CD4-positive, CD25-positive, alpha-beta regulatory T cell (primary cell): Measurements from ENCODE around the gene PARN. TPM values are rescaled to one million over a fixed set of nuclear protein-coding genes. Genes with fewer than 3 reads are reported as not detected.

Experiments
- ATAC-seq, 2 donors: fragments of 150-1000 bp; cut with Tn5 transposase; one replicate each; pipeline ENCODE4 v1.10.0; 2021; ENCODE audit warnings: low read depth in 2 of 2, moderate number of reproducible peaks in 2 of 2, moderate library complexity in 1 of 2
- DNase-seq, 3 donors: peaks; one replicate each; pipeline versions ENCODE4 v3.0.0 to v3.0.0-alpha.2; 2012 to 2022; ENCODE audit warnings: mixed read lengths in 1 of 3
- H3K27ac ChIP-seq: one replicate; pipeline ENCODE4 v1.7.0; 2013; ENCODE audit warnings: mild to moderate bottlenecking, low read length; ENCODE audit not compliant: insufficient read depth, poor library complexity, severe bottlenecking
- H3K27me3 ChIP-seq: one replicate; pipeline ENCODE4 v1.7.0; 2013; ENCODE audit warnings: low read length; ENCODE audit not compliant: control insufficient read depth, insufficient read depth
- H3K36me3 ChIP-seq: one replicate; pipeline ENCODE4 v1.7.0; 2013; ENCODE audit warnings: mild to moderate bottlenecking, low read length, moderate library complexity; ENCODE audit not compliant: control insufficient read depth, insufficient read depth
- H3K4me1 ChIP-seq: 2 replicates; pipeline ENCODE4 v1.7.0; 2013; ENCODE audit warnings: mild to moderate bottlenecking, low read length; ENCODE audit not compliant: insufficient read depth, control insufficient read depth, poor library complexity, severe bottlenecking
- H3K4me3 ChIP-seq: one replicate; pipeline ENCODE4 v1.7.0; 2013; ENCODE audit warnings: low read depth, mild to moderate bottlenecking, low read length, moderate library complexity
- H3K9me3 ChIP-seq, 2 experiments: 1 replicate in 1 of 2; 2 replicates in 1 of 2; pipeline ENCODE4 v1.7.0; 2013; ENCODE audit warnings: low read length in 2 of 2, mild to moderate bottlenecking in 1 of 2, moderate library complexity in 1 of 2; ENCODE audit not compliant: control insufficient read depth in 2 of 2
- H3K27ac Mint-ChIP-seq, 3 donors: one replicate each; pipeline ENCODE4 v1.8.0; 2020 to 2022; ENCODE audit warnings: mild to moderate bottlenecking in 3 of 3, mixed read lengths in 3 of 3, moderate library complexity in 2 of 3
- H3K27me3 Mint-ChIP-seq: one replicate; pipeline ENCODE4 v1.8.0; 2022; ENCODE audit warnings: mild to moderate bottlenecking, mixed read lengths
- H3K36me3 Mint-ChIP-seq: one replicate; pipeline ENCODE4 v1.8.0; 2020; ENCODE audit warnings: mixed read lengths
- H3K4me1 Mint-ChIP-seq, 4 donors: one replicate each; pipeline ENCODE4 v1.8.0; 2020 to 2022; ENCODE audit warnings: mixed read lengths in 4 of 4, mild to moderate bottlenecking in 1 of 4
- H3K4me3 Mint-ChIP-seq, 4 donors: one replicate each; pipeline ENCODE4 v1.8.0; 2020 to 2022; ENCODE audit warnings: mild to moderate bottlenecking in 4 of 4, mixed read lengths in 4 of 4, moderate library complexity in 3 of 4
- H3K9me3 Mint-ChIP-seq, 7 donors: one replicate each; pipeline ENCODE4 v1.8.0; 2020 to 2022; ENCODE audit warnings: mixed read lengths in 7 of 7, mild to moderate bottlenecking in 3 of 7, moderate library complexity in 2 of 7
- polyA plus RNA-seq, 4 donors: library from polyadenylated mRNA; unstranded; fragments of 300-500 nt; fragmentation: Illumina TruSeq; gene quantifications; one replicate each; pipeline ENCODE4 v1.2.3, GENCODE V29; 2021
- total RNA-seq: library from RNA; stranded (reverse); gene quantifications from one replicate; pipeline ENCODE4 v1.2.3, GENCODE V29; 2022

Gene PARN
- total and polyA plus RNA-seq, 5 donors from 2014 or later, result 36.2 to 50.9 (median 46.6) TPM

DNA sequence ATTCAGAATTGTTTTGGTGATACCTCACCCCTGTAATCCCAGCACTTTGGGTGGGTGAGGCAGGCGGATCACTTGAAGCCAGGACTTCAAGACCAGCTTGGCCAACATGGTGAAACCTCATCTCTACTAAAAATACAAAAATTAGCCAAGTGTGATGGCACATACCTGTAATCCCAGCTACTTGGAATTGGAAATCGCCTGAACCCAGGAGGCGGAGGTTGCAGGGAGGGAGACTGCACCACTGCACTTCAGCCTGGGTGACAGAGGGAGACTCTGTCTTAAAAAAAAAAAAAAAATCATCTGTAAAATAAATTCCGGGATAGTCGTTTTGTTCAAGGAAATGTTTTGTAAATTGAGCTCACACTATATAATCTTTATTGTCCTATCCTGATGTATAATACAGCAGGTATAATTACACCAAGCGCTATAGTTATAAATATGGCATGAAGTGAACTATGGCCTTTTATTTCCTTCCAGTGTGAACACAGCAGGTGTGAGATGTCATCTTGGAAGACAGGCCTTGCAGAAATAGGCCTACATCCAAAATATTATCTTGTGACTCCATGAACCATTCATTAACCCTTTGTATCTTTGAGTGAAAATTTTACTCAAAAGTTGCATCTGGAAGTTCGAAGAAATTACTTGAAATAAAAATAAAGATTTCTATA lies 38.6 kb upstream of the PARN start:
- peaks cover 3 to 14% (median 6%) of the 10 kb centered on the region in 4 donors for H3K4me1 Mint-ChIP-seq
- Histone ChIP-seq H3K4me3 (no peak overlapping the region), H3K4me1 (no peaks in the 10 kb centered on the region), H3K27me3 (no peaks in the 10 kb centered on the region), H3K36me3 (peaks cover 46% of the 10 kb centered on the region), H3K27ac (no peak overlapping the region), H3K9me3 (no peaks in the 10 kb centered on the region)
- ATAC-seq (no peak), DNase-seq (no peak)
- H3K9me3 Mint-ChIP-seq, result no peaks in the 10 kb centered on the region
- no peak overlapping the region for H3K4me3 Mint-ChIP-seq
- H3K27me3 Mint-ChIP-seq, result no peaks in the 10 kb centered on the region
- H3K36me3 Mint-ChIP-seq, result peaks cover 40% of the 10 kb centered on the region
- no peak overlapping the region for H3K27ac Mint-ChIP-seq

DNA sequence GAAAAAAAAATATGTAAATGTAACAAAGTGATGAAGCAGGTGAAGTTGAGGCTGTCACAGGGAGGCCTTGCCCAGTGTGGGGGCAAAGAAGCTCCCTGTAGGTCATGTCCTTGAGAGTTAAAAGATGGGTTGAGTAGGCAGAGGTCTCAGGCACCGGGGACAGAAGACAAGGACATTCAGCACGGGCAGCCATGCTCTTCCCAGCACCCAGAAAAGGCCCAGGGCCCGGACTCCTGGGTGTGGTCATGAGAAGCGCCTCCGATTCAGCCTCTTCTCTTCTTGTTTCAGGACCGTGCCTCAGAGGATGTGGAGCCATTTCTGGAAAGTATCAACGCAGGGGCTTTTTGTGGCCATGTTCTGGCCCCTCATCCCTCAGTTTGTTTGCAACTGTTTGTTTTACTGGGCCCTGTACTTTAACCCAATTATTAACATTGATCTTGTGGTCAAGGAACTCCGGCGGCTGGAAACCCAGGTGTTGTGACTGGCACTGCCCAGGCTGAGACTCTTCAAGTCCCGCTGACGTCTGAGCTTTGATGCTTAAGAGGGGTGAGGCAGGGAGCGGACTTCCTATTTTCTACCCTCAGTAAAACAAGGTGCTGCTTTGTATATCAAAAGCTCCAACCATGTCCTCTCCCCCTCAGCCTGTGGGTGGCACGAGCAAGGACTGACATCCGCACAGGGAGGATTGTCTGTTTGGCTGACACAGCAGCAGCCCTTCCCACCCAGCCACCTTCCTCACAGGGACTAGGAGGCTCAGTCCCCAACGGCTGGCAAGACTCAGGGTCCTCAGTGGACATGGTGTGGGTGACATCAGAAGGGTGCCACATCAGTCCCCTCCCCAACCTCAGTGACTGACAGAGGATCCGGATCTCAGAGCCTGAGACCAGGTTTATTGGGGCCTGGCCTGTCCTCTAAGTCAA lies 37.5 kb upstream of the PARN start:
- H3K27ac Mint-ChIP-seq, result no peak overlapping the region

DNA sequence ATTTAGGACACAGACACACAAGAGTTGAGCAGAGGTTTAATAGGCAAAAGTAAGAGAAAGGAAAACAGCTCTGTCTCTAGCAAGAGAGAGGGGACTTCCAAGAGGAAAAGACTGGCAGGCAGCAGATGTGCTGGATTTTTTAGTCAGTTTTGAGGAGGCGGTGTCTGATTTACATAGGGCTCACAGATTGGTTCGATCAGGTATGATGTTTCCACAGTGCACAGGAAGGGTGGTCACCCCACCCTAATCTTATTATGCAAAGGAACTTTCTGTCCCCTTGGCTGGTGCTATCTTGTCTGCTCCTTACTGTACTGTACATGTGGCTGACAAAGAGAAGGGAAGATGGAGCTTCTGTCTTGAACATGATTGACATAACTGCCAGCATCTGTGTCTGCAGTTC lies 28.0 kb upstream of the PARN start:
- Histone ChIP-seq H3K27me3 (no peaks in the 10 kb centered on the region), H3K27ac (no peak overlapping the region), H3K4me3 (no peak overlapping the region), H3K36me3 (peaks cover 54% of the 10 kb centered on the region), H3K9me3 (no peaks in the 10 kb centered on the region), H3K4me1 (peaks cover 4% of the 10 kb centered on the region)
- H3K36me3 Mint-ChIP-seq, result peaks cover 20% of the 10 kb centered on the region
- H3K27ac Mint-ChIP-seq, result peak overlapping the region in 2 of 3 donors; percentile 85 to 87
- ATAC-seq, result peak in 1 of 2 donors; percentile 43
- H3K4me1 Mint-ChIP-seq, result peaks cover 4 to 7% (median 5%) of the 10 kb centered on the region in 4 donors
- H3K9me3 Mint-ChIP-seq, result peaks cover 0 to 1% (median 0%) of the 10 kb centered on the region in 7 donors
- H3K4me3 Mint-ChIP-seq, result no peak overlapping the region
- H3K27me3 Mint-ChIP-seq, result no peaks in the 10 kb centered on the region
- DNase-seq, result peak in 2 of 3 donors; percentile 6 to 72

More for the DNA sequence above, 37.5 kb upstream of the PARN start:
- no peak overlapping the region for H3K4me3 Mint-ChIP-seq
- ATAC-seq (no peak), DNase-seq (no peak)
- no peaks in the 10 kb centered on the region for H3K9me3 ChIP-seq
- H3K27ac ChIP-seq, result no peak overlapping the region
- H3K4me3 ChIP-seq, result no peak overlapping the region
- no peaks in the 10 kb centered on the region for H3K4me1 ChIP-seq
- H3K27me3 ChIP-seq, result no peaks in the 10 kb centered on the region
- H3K4me1 Mint-ChIP-seq, result peaks cover 0 to 6% (median 3%) of the 10 kb centered on the region in 4 donors
- no peaks in the 10 kb centered on the region for H3K9me3 Mint-ChIP-seq
- H3K27me3 Mint-ChIP-seq, result no peaks in the 10 kb centered on the region
- H3K36me3 Mint-ChIP-seq, result peaks cover 43% of the 10 kb centered on the region
- H3K36me3 ChIP-seq, result peaks cover 52% of the 10 kb centered on the region

DNA sequence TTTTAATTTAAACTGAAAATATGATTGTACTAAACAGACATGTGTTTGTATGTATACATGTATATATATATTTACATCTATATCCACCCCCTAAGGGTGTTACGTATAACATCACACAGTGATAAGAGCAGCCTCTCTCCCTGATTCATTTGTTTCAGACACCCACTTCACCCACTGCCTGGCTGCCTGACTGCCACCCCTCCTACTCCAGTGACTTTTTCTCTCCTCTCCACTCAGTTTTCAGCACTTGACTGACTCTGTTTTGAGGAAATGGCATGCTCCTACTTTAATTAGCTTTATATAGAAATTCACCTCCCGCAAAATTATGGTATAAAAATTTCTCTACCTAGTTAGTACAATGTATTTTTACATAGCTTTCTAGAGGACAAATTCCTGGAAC lies 22.7 kb upstream of the PARN start:
- no peaks in the 10 kb centered on the region for H3K27me3 ChIP-seq
- Mint-ChIP-seq H3K27ac (no peak overlapping the region), H3K4me1 (peaks cover 0 to 7% (median 3%) of the 10 kb centered on the region in 4 donors), H3K9me3 (no peaks in the 10 kb centered on the region), H3K4me3 (no peak overlapping the region), H3K27me3 (no peaks in the 10 kb centered on the region), H3K36me3 (peaks cover 17% of the 10 kb centered on the region)
- H3K4me3 ChIP-seq, result no peak overlapping the region
- peaks cover 78% of the 10 kb centered on the region for H3K36me3 ChIP-seq
- ATAC-seq (no peak), DNase-seq (no peak)
- no peak overlapping the region for H3K27ac ChIP-seq
- H3K9me3 ChIP-seq, result no peaks in the 10 kb centered on the region
- H3K4me1 ChIP-seq, result no peaks in the 10 kb centered on the region

DNA sequence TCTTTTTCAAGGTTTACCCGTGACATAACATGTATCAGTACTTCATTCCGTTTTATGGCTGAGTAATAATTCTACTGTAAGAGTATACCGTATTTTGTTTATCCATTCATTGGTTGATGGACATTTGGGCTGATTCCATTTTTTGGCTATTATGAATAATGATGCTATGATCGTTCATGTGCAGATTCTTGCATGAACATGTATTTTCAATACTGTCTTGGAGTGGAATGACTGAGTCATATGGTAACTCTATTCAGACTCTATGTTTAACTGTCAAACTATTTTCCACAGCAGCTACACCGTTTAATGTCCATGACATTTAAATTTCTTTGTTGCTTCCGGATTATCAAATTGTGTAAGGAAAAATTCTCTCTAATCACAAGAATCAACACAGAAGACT lies 20.6 kb upstream of the PARN start:
- peaks cover 16% of the 10 kb centered on the region for H3K36me3 Mint-ChIP-seq
- peak overlapping the region in 2 of 3 donors; percentile 48 to 59 for H3K27ac Mint-ChIP-seq

DNA sequence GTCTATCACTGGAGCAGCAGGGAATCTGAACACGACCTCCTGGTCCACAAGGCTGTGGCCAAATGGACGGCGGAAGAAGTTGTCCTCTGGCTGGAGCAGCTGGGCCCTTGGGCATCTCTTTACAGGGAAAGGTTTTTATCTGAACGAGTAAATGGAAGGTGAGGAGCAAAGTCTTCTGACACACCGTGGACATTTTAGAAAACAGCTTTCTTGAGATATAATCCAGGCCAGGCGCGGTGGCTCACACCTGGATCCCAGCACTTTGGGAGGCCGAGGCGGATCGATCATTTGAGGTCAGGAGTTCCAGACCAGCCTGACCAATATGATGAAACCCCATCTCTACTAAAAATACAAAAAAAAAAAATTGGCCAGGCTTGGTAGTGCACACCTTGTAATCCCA lies 19.8 kb upstream of the PARN start:
- H3K36me3 Mint-ChIP-seq, result peaks cover 14% of the 10 kb centered on the region
- peaks cover 81% of the 10 kb centered on the region for H3K36me3 ChIP-seq

More for the DNA sequence above, 20.6 kb upstream of the PARN start:
- Mint-ChIP-seq H3K4me1 (peaks cover 0 to 9% (median 4%) of the 10 kb centered on the region in 4 donors), H3K4me3 (no peak overlapping the region), H3K27me3 (no peaks in the 10 kb centered on the region), H3K9me3 (no peaks in the 10 kb centered on the region)
- no peak for DNase-seq
- H3K9me3 ChIP-seq, result no peaks in the 10 kb centered on the region
- H3K4me3 ChIP-seq, result no peak overlapping the region
- H3K27me3 ChIP-seq, result no peaks in the 10 kb centered on the region
- ATAC-seq, result no peak
- H3K4me1 ChIP-seq, result no peaks in the 10 kb centered on the region
- peaks cover 79% of the 10 kb centered on the region for H3K36me3 ChIP-seq
- H3K27ac ChIP-seq, result no peak overlapping the region

DNA sequence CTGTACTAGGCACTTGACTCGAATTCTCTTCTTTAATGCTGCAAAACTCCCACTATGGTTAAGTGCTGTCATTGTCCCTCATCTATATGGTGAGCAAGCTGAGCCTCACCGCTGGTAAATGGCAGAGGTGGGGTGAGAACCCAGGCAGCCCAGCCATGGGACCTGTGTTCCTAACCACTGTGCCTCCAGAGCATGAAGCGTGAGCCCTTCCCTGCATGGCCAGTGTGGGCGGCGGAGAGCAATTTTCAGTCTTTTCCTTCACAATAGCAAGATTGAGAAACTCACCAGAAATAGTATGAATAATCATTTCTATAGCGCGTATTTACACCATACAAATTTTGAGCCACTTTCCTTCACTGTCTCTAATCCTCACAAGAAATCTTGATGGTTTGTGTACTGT lies 11.9 kb upstream of the PARN start:
- Mint-ChIP-seq H3K4me3 (no peak overlapping the region), H3K27ac (peak overlapping the region in 1 of 3 donors; percentile 20), H3K9me3 (no peaks in the 10 kb centered on the region), H3K27me3 (no peaks in the 10 kb centered on the region), H3K4me1 (peaks cover 3 to 47% (median 27%) of the 10 kb centered on the region in 4 donors), H3K36me3 (peaks cover 16% of the 10 kb centered on the region)
- Histone ChIP-seq H3K4me3 (no peak overlapping the region), H3K9me3 (no peaks in the 10 kb centered on the region), H3K4me1 (no peaks in the 10 kb centered on the region), H3K27me3 (no peaks in the 10 kb centered on the region), H3K27ac (no peak overlapping the region), H3K36me3 (peaks cover 48% of the 10 kb centered on the region)
- ATAC-seq (no peak), DNase-seq (no peak)

More for the DNA sequence above, 19.8 kb upstream of the PARN start:
- no peak for ATAC-seq
- DNase-seq, result no peak
- Histone ChIP-seq H3K4me1 (no peaks in the 10 kb centered on the region), H3K27me3 (no peaks in the 10 kb centered on the region), H3K4me3 (no peak overlapping the region), H3K9me3 (no peaks in the 10 kb centered on the region), H3K27ac (no peak overlapping the region)
- H3K4me3 Mint-ChIP-seq, result no peak overlapping the region
- H3K9me3 Mint-ChIP-seq, result no peaks in the 10 kb centered on the region
- H3K27ac Mint-ChIP-seq, result peak overlapping the region; percentile 17 to 48 (median 20)
- H3K4me1 Mint-ChIP-seq, result peaks cover 0 to 11% (median 7%) of the 10 kb centered on the region in 4 donors
- H3K27me3 Mint-ChIP-seq, result no peaks in the 10 kb centered on the region
